Measurements from ENCODE around the gene ALPG.

The ALPG gene

GRCh38 chr2:232460171-232460570 lies 53.5 kb downstream of the ALPG start:
- DNase-seq: no peak

Data from activated CD4-positive, CD25-positive, alpha-beta regulatory T cell (primary cell).